ENCODE measurements around the gene ZNF618.

- TF ChIP-seq CTCF (IDR thresholded peaks at IDR 0.05) (no peak), POLR2A (IDR thresholded peaks at IDR 0.05) (no peak)
Measured at GRCh38 chr9:114051281-114051680, 175.2 kb downstream of the ZNF618 start.
